ENCODE measurements around the gene ARHGEF4.

ARHGEF4 gene

GRCh38 chr2:130997198-130997597 lies 160.5 kb downstream of the ARHGEF4 start:
- Histone ChIP-seq H3K27me3 (ENCODE audit: insufficient read depth, low read length) (no peaks in the 10 kb centered on the region), H3K9me3 (ENCODE audit: insufficient read depth, low read depth, low read length) (no peaks in the 10 kb centered on the region), H3K9ac (ENCODE audit: low read depth, low read length) (no peak overlapping the region), H3K36me3 (ENCODE audit: insufficient read depth, low read depth, low read length) (no peaks in the 10 kb centered on the region), H3K4me3 (ENCODE audit: low read length) (no peak overlapping the region), H3K4me1 (ENCODE audit: insufficient read depth, low read length) (no peaks in the 10 kb centered on the region), H3K27ac (ENCODE audit: low read length) (no peak overlapping the region)

- no peaks in the 10 kb centered on the region for H3K36me3 ChIP-seq (ENCODE audit: insufficient read depth, low read depth, low read length)
- H3K27ac ChIP-seq (ENCODE audit: low read length): no peak overlapping the region
- H3K9me3 ChIP-seq (ENCODE audit: insufficient read depth, low read depth, low read length): no peaks in the 10 kb centered on the region
- no peak overlapping the region for H3K4me3 ChIP-seq (ENCODE audit: low read length)
- H3K27me3 ChIP-seq (ENCODE audit: insufficient read depth, low read length): no peaks in the 10 kb centered on the region
- no peaks in the 10 kb centered on the region for H3K4me1 ChIP-seq (ENCODE audit: insufficient read depth, low read length)
- no peak overlapping the region for H3K9ac ChIP-seq (ENCODE audit: low read depth, low read length)
Observed at GRCh38 chr2:130998561-130998960, 161.8 kb downstream of the ARHGEF4 start.

GRCh38 chr2:131004446-131005209 lies 167.9 kb downstream of the ARHGEF4 start:
- Histone ChIP-seq H3K9me3 (ENCODE audit: insufficient read depth, low read depth, low read length) (no peaks in the 10 kb centered on the region), H3K4me1 (ENCODE audit: insufficient read depth, low read length) (no peaks in the 10 kb centered on the region), H3K9ac (ENCODE audit: low read depth, low read length) (no peak overlapping the region), H3K27ac (ENCODE audit: low read length) (no peak overlapping the region), H3K36me3 (ENCODE audit: insufficient read depth, low read depth, low read length) (no peaks in the 10 kb centered on the region), H3K27me3 (ENCODE audit: insufficient read depth, low read length) (no peaks in the 10 kb centered on the region), H3K4me3 (ENCODE audit: low read length) (no peak overlapping the region)

- Histone ChIP-seq H3K27me3 (ENCODE audit: insufficient read depth, low read length) (no peaks in the 10 kb centered on the region), H3K27ac (ENCODE audit: low read length) (no peak overlapping the region), H3K9me3 (ENCODE audit: insufficient read depth, low read depth, low read length) (no peaks in the 10 kb centered on the region)
Observed at GRCh38 chr2:131005216-131005935, 168.7 kb downstream of the ARHGEF4 start.

GRCh38 chr2:131006561-131006960 lies 169.8 kb downstream of the ARHGEF4 start:
- Histone ChIP-seq H3K9me3 (ENCODE audit: insufficient read depth, low read depth, low read length) (no peaks in the 10 kb centered on the region), H3K27me3 (ENCODE audit: insufficient read depth, low read length) (no peaks in the 10 kb centered on the region), H3K9ac (ENCODE audit: low read depth, low read length) (no peak overlapping the region), H3K4me3 (ENCODE audit: low read length) (no peak overlapping the region), H3K4me1 (ENCODE audit: insufficient read depth, low read length) (no peaks in the 10 kb centered on the region), H3K36me3 (ENCODE audit: insufficient read depth, low read depth, low read length) (no peaks in the 10 kb centered on the region), H3K27ac (ENCODE audit: low read length) (no peak overlapping the region)

More at GRCh38 chr2:131005216-131005935, 168.7 kb downstream of the ARHGEF4 start:
- H3K9ac ChIP-seq (ENCODE audit: low read depth, low read length): no peak overlapping the region
- H3K4me3 ChIP-seq (ENCODE audit: low read length): no peak overlapping the region
- H3K36me3 ChIP-seq (ENCODE audit: insufficient read depth, low read depth, low read length): no peaks in the 10 kb centered on the region
- no peaks in the 10 kb centered on the region for H3K4me1 ChIP-seq (ENCODE audit: insufficient read depth, low read length)

- H3K36me3 ChIP-seq (ENCODE audit: insufficient read depth, low read depth, low read length): no peaks in the 10 kb centered on the region
- H3K4me3 ChIP-seq (ENCODE audit: low read length): no peak overlapping the region
- no peaks in the 10 kb centered on the region for H3K4me1 ChIP-seq (ENCODE audit: insufficient read depth, low read length)
- H3K9me3 ChIP-seq (ENCODE audit: insufficient read depth, low read depth, low read length): no peaks in the 10 kb centered on the region
- H3K9ac ChIP-seq (ENCODE audit: low read depth, low read length): no peak overlapping the region
- no peaks in the 10 kb centered on the region for H3K27me3 ChIP-seq (ENCODE audit: insufficient read depth, low read length)
- H3K27ac ChIP-seq (ENCODE audit: low read length): no peak overlapping the region
Observed at GRCh38 chr2:131008967-131009366, 172.3 kb downstream of the ARHGEF4 start.

GRCh38 chr2:131009713-131010475 lies 173.2 kb downstream of the ARHGEF4 start:
- no peaks in the 10 kb centered on the region for H3K9me3 ChIP-seq (ENCODE audit: insufficient read depth, low read depth, low read length)
- no peak overlapping the region for H3K4me3 ChIP-seq (ENCODE audit: low read length)
- no peaks in the 10 kb centered on the region for H3K27me3 ChIP-seq (ENCODE audit: insufficient read depth, low read length)

GRCh38 chr2:131010566-131010965 lies 173.9 kb downstream of the ARHGEF4 start:
- H3K9ac ChIP-seq (ENCODE audit: low read depth, low read length): no peak overlapping the region
- no peak overlapping the region for H3K4me3 ChIP-seq (ENCODE audit: low read length)
- no peaks in the 10 kb centered on the region for H3K9me3 ChIP-seq (ENCODE audit: insufficient read depth, low read depth, low read length)
- H3K4me1 ChIP-seq (ENCODE audit: insufficient read depth, low read length): no peaks in the 10 kb centered on the region
- H3K27me3 ChIP-seq (ENCODE audit: insufficient read depth, low read length): no peaks in the 10 kb centered on the region
- no peaks in the 10 kb centered on the region for H3K36me3 ChIP-seq (ENCODE audit: insufficient read depth, low read depth, low read length)
- no peak overlapping the region for H3K27ac ChIP-seq (ENCODE audit: low read length)

More at GRCh38 chr2:131009713-131010475, 173.2 kb downstream of the ARHGEF4 start:
- Histone ChIP-seq H3K4me1 (ENCODE audit: insufficient read depth, low read length) (no peaks in the 10 kb centered on the region), H3K36me3 (ENCODE audit: insufficient read depth, low read depth, low read length) (no peaks in the 10 kb centered on the region), H3K27ac (ENCODE audit: low read length) (no peak overlapping the region), H3K9ac (ENCODE audit: low read depth, low read length) (no peak overlapping the region)

GRCh38 chr2:131011486-131011885 lies 174.8 kb downstream of the ARHGEF4 start:
- no peak overlapping the region for H3K27ac ChIP-seq (ENCODE audit: low read length)
- no peaks in the 10 kb centered on the region for H3K9me3 ChIP-seq (ENCODE audit: insufficient read depth, low read depth, low read length)
- H3K36me3 ChIP-seq (ENCODE audit: insufficient read depth, low read depth, low read length): no peaks in the 10 kb centered on the region
- H3K4me3 ChIP-seq (ENCODE audit: low read length): no peak overlapping the region
- no peaks in the 10 kb centered on the region for H3K27me3 ChIP-seq (ENCODE audit: insufficient read depth, low read length)
- no peak overlapping the region for H3K9ac ChIP-seq (ENCODE audit: low read depth, low read length)
- no peaks in the 10 kb centered on the region for H3K4me1 ChIP-seq (ENCODE audit: insufficient read depth, low read length)

GRCh38 chr2:131014141-131014540 lies 177.4 kb downstream of the ARHGEF4 start:
- Histone ChIP-seq H3K27me3 (ENCODE audit: insufficient read depth, low read length) (no peaks in the 10 kb centered on the region), H3K9ac (ENCODE audit: low read depth, low read length) (no peak overlapping the region), H3K4me3 (ENCODE audit: low read length) (no peak overlapping the region), H3K4me1 (ENCODE audit: insufficient read depth, low read length) (no peaks in the 10 kb centered on the region), H3K36me3 (ENCODE audit: insufficient read depth, low read depth, low read length) (no peaks in the 10 kb centered on the region), H3K9me3 (ENCODE audit: insufficient read depth, low read depth, low read length) (no peaks in the 10 kb centered on the region), H3K27ac (ENCODE audit: low read length) (no peak overlapping the region)

GRCh38 chr2:131015764-131016163 lies 179.1 kb downstream of the ARHGEF4 start:
- Histone ChIP-seq H3K9me3 (ENCODE audit: insufficient read depth, low read depth, low read length) (no peaks in the 10 kb centered on the region), H3K27me3 (ENCODE audit: insufficient read depth, low read length) (no peaks in the 10 kb centered on the region), H3K36me3 (ENCODE audit: insufficient read depth, low read depth, low read length) (no peaks in the 10 kb centered on the region), H3K9ac (ENCODE audit: low read depth, low read length) (no peak overlapping the region), H3K27ac (ENCODE audit: low read length) (no peak overlapping the region), H3K4me3 (ENCODE audit: low read length) (no peak overlapping the region), H3K4me1 (ENCODE audit: insufficient read depth, low read length) (no peaks in the 10 kb centered on the region)

All from iPS-20b (cell line).